ENCODE results near the gene HECW1. TPM values are rescaled to one million over a fixed set of nuclear protein-coding genes. Genes with fewer than 3 reads are reported as not detected.

Gene HECW1
- total RNA-seq, 1 donor from 2014 or later = not detected

GRCh38 chr7:43487731-43488073 lies 375.3 kb downstream of the HECW1 start:
- DNase-seq (ENCODE audit: low read depth, low spot score) = no peak

- DNase-seq (ENCODE audit: low read depth, low spot score) = no peak
Measured at GRCh38 chr7:43489257-43489656, 376.8 kb downstream of the HECW1 start.

GRCh38 chr7:43490016-43490415 lies 377.6 kb downstream of the HECW1 start:
- DNase-seq (ENCODE audit: low read depth, low spot score) = no peak

- DNase-seq (ENCODE audit: low read depth, low spot score) = no peak
Measured at GRCh38 chr7:43491123-43491522, 378.7 kb downstream of the HECW1 start.

GRCh38 chr7:43491984-43492383 lies 379.5 kb downstream of the HECW1 start:
- no peak for DNase-seq (ENCODE audit: low read depth, low spot score)

DNA sequence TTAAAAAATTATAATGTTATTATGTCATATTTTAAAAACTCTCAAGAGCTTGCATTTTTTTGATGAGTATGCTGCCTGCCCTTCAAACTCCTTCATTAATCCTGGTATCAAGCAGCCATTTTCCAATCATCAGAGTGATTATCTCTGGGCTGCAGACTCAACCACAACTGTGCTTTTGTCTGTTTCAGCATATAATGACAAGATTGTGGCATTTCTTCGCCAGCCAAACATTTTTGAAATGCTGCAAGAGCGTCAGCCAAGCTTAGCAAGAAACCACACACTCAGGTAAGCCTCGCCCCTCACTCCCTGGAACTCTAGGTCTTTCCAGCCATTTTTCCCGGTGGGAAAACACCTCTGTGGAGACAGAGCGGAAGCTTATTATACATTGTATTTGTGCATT lies 380.4 kb downstream of the HECW1 start:
- DNase-seq (ENCODE audit: low read depth, low spot score) = no peak

DNA sequence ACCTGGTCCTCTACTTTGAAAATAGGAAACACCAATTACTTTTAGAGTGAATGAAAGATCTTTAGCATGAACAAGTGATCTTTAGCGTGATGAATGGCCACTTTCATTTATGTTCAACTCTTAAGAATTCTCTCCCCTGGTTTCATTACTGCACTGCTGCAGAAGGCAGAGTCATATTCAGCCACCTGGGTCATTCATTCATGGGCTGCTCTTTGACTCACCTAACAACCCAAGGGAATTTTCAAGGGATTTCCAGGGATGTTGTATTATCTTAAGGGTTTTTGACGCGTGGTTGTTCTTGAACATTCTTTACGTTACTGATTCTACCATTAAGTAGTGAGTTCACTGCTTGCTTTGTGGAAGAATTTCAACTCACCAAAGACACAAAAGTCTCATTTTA lies 383.1 kb downstream of the HECW1 start:
- no peak for DNase-seq (ENCODE audit: low read depth, low spot score)

GRCh38 chr7:43496596-43496995 lies 384.1 kb downstream of the HECW1 start:
- no peak for DNase-seq (ENCODE audit: low read depth, low spot score)

DNA sequence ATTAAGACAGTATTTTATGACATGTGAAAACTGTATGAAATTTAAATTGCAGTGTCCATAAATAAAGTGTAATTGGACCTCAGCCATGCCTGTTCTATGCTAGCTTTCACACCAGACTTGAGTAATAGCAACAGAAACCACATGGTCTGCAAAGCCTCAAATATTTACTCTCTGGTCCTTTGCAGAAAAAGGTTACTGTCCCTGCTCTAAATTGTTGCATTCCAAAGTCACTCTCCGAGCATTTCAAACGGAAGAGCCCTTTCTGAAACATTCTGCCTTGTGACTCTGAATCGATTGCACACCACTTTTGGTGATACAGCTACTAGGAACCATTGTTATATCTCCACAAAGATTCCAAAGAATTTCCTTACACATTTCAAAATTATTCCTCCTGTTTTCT lies 389.4 kb downstream of the HECW1 start:
- DNase-seq (ENCODE audit: low read depth, low spot score) = no peak

DNA sequence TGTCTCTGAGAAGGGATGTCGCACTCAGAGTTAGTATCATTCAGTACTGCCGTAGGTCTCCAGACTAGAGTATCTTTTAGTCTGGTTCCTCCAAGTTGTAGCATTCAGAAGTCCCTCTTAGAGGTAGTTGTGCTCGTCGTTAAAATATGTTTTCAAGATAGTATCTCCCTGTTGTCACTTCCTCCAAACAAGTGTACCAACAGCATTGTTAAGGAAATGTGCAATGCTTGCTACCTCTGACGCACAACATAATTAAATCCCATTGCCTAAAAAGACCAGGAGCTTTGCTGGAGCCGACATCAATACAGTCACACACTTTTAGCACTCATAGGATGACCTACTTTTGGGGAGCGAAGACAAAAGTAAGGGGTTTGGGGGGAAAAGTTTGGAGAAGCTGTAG lies 390.5 kb downstream of the HECW1 start:
- no peak for DNase-seq (ENCODE audit: low read depth, low spot score)

GRCh38 chr7:43505412-43505811 lies 393.0 kb downstream of the HECW1 start:
- DNase-seq (ENCODE audit: low read depth, low spot score) = no peak

- no peak for DNase-seq (ENCODE audit: low read depth, low spot score)
Measured at GRCh38 chr7:43506460-43506859, 394.0 kb downstream of the HECW1 start.

- DNase-seq (ENCODE audit: low read depth, low spot score) = no peak
Measured at GRCh38 chr7:43508461-43508860, 396.0 kb downstream of the HECW1 start.

DNA sequence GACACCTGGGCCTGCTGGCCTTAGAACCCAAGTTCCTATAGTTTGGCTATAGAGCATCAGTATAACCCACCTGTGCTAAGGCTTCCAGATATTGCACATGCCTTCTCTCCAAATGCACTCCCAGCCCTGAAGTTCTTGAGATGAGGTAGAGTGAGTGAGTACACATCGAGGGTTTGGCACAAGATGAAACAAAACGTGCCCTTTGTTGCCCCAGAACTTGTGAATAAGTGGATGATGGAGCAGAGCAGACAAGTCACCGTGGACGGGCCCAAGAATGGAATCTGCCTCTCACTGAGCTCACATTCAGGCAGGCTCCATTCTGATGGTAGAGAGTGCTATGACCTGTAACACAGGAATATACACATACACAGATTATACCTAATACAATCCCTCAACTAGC lies 397.5 kb downstream of the HECW1 start:
- DNase-seq (ENCODE audit: low read depth, low spot score) = no peak

DNA sequence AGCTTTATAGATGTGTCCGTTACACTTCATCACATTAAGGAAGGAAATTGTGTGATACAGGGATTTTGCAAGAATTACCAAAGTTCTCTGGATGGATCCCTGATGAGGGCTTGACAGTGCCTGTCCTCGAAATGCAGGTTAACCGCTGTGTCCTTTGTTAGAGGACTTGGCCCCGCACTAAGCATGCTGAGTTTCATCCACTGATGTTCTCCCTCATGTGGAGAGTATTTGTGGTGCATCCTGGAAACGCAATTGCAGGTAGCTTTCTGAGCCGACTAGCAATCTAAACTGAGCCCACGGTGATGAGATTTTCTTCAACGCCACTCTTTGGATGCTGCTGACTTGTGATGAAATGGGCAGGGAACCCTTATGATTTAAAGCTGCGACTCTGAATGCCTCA lies 398.6 kb downstream of the HECW1 start:
- no peak for DNase-seq (ENCODE audit: low read depth, low spot score)

- DNase-seq (ENCODE audit: low read depth, low spot score) = no peak
Measured at GRCh38 chr7:43511769-43512515, 399.5 kb downstream of the HECW1 start.

DNA sequence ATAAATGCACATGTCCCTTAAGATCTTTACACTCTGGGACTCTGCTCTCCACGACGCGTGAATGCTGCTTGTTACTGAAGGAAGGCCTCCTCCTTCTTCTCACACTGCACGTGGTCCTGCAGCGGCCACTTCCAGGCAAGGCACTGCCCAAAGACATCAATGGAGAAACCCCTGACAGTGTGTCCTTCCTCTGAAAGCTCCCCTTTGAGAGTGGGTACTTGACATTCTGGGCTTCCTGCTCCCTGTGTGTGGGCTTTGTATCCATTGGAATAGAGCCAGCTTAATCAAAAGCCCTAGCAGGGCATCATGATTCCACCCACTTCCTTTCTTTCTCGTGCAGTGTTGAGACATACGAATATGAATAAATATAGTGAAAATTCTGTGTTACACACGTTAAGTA lies 400.8 kb downstream of the HECW1 start:
- no peak for DNase-seq (ENCODE audit: low read depth, low spot score)

- no peak for DNase-seq (ENCODE audit: low read depth, low spot score)
Measured at GRCh38 chr7:43516581-43517342, 404.3 kb downstream of the HECW1 start.

GRCh38 chr7:43517464-43517863 lies 405.0 kb downstream of the HECW1 start:
- no peak for DNase-seq (ENCODE audit: low read depth, low spot score)

DNA sequence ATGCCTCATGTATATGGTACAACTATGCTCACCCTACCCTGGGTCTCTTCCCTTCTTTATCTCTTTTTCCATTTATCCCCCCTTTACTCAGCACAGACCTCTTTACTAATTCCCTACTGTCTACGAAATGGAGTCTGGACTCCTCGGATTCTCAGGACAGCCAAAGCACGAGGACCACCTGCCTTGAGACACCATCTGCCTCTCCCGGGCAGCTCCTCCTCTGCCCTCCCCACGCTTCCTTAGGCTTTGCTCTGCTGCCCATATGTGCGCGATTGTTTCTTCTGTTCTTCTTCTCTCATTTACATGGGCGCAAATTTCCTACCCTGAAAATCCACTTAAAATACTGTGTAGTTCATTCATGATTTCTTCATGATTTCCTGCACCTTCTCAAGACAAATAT lies 407.8 kb downstream of the HECW1 start:
- no peak for DNase-seq (ENCODE audit: low read depth, low spot score)

- no peak for DNase-seq (ENCODE audit: low read depth, low spot score)
Measured at GRCh38 chr7:43522406-43523156, 410.1 kb downstream of the HECW1 start.

DNA sequence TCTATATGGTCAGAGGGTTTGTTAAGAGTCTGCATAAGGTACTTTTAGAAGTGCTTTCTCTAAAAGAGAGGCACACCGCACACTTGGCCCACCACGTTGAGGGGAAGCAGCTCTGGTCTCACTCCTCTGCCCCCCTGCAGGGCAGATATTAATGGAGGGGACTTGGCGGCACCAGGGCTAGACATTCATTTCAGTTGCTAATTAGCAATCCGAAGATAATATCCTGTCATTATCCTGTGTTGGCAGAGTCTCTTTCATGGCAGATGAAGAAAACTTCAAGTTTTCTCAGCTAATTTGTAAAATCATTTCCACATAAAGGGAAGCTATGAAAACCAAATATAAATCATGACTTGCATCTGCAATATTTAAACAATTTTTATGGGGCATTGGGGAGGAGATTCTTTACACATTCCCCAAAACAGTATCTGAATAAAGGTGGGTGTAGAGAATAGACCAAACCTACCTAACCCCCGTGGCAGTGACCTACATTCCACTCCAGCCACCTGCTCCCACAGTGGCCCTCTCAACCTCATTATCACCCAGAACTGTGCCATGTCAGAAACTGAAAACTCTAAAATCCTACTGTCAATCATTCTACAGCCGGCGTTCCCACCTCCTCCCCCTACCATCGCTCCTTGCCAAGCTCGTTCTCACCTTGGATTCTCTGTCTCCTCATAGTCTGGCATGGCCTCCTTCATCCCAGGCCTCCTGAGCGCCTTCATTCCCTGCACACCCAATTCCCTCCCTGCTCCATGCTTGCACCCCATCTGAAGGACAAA lies 416.3 kb downstream of the HECW1 start:
- DNase-seq (ENCODE audit: low read depth, low spot score) = no peak

All from pulmonary artery endothelial cell (primary cell).